Neural progenitor cell (in vitro differentiated cells): ENCODE data around the gene PMVK.

Source experiments
- EZH2 ChIP-seq: fragments of 200-600 bp; sonication (generic); IDR thresholded peaks from 2 replicates; pipeline ENCODE4 v1.6.1; 2017; ENCODE audit warnings: antibody characterized with exemption, mild to moderate bottlenecking, moderate library complexity
- EZH2phosphoT487 ChIP-seq: fragments of 200-600 bp; sonication (generic); IDR thresholded peaks from 2 replicates; pipeline ENCODE4 v1.6.1; 2017; ENCODE audit warnings: antibody characterized with exemption
- TF ChIP-seq, protein P1 (sequence below): fragments of 200-600 bp; sonication (generic); IDR thresholded peaks from 2 replicates; pipeline ENCODE4 v1.5.1; 2017; ENCODE audit warnings: antibody characterized with exemption, mild to moderate bottlenecking

DNA sequence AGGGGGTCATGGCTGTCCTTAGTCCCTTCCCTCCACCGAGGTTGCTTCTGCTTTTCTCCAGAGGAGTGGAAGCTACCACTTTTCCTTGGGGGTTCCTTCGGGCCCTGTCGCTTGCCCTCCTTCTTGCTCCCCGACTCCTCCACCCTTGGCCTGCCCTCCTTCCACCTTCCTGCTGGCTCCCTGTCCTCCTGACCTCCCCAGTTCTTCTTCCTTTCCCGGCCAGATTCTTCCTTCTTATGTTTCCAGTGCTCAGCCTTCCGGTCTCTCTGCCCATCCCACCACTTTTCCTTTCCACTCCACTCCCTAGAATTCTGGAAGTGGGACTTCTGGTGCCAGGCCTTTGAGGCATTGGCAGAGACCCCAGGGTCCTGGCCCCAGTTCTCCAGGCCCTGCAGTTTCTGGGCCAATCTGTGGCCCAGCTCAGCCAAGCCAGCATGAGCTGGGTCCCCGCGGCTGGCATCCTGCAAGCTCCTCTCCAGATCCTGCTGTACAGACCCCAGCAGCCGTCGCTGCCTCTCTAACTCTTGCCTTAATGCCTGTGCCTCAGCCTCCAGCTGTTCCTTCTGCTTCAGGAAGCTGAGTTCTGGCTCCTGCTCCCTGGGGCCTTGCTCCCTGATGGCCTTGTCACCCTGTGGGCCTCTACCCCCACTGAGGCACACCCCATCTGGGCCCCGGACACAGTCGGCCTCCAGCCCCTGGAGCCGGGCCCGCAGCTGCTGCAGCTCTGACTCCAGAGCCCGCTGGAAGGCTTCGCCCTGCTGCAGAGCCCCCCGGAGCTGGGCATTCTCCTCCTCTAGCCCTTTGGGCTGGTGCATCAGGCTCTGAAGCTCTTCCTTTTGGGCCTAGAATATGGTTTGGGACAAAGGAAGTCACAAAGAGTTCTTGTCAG, 9.7 kb upstream of the PMVK start:
- TF ChIP-seq EZH2: no peak
- TF ChIP-seq, protein P1, sequence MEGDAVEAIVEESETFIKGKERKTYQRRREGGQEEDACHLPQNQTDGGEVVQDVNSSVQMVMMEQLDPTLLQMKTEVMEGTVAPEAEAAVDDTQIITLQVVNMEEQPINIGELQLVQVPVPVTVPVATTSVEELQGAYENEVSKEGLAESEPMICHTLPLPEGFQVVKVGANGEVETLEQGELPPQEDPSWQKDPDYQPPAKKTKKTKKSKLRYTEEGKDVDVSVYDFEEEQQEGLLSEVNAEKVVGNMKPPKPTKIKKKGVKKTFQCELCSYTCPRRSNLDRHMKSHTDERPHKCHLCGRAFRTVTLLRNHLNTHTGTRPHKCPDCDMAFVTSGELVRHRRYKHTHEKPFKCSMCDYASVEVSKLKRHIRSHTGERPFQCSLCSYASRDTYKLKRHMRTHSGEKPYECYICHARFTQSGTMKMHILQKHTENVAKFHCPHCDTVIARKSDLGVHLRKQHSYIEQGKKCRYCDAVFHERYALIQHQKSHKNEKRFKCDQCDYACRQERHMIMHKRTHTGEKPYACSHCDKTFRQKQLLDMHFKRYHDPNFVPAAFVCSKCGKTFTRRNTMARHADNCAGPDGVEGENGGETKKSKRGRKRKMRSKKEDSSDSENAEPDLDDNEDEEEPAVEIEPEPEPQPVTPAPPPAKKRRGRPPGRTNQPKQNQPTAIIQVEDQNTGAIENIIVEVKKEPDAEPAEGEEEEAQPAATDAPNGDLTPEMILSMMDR: no peak
- no peak for TF ChIP-seq EZH2phosphoT487
